Muscle of leg (tissue), 11 donors: ENCODE measurements around the gene ATRNL1. TPM values are rescaled to one million over a fixed set of nuclear protein-coding genes. Genes with fewer than 3 reads are reported as not detected.

Experiments
- DNase-seq: peaks from one replicate; pipeline ENCODE4 v3.0.0; 2013
- H3K27ac ChIP-seq: one replicate; pipeline ENCODE4 v1.5.1; 2013; ENCODE audit warnings: mild to moderate bottlenecking, low read length, control low read depth
- H3K27me3 ChIP-seq: one replicate; pipeline ENCODE4 v1.6.1; 2013; ENCODE audit warnings: low read length; ENCODE audit not compliant: control insufficient read depth, insufficient read depth
- H3K36me3 ChIP-seq: one replicate; pipeline ENCODE4 v1.6.1; 2013; ENCODE audit warnings: low read length; ENCODE audit not compliant: control insufficient read depth, insufficient read depth
- H3K4me1 ChIP-seq: one replicate; pipeline ENCODE4 v1.6.1; 2013; ENCODE audit warnings: low read length; ENCODE audit not compliant: control insufficient read depth, insufficient read depth
- H3K4me3 ChIP-seq: one replicate; pipeline ENCODE4 v1.5.1; 2013; ENCODE audit warnings: low read length, control low read depth
- H3K9me3 ChIP-seq: replicated peaks from 2 replicates; pipeline ENCODE4 v1.6.1; 2013; ENCODE audit warnings: low read depth, low read length; ENCODE audit not compliant: control insufficient read depth
- WGBS: methylation state at CpG from one replicate; pipeline ENCODE4 v1.1.5; 2013; ENCODE audit warnings: missing lambda C conversion rate; ENCODE audit not compliant: insufficient coverage; 5-methylcytosine and 5-hydroxymethylcytosine counted together
- polyA plus RNA-seq, 8 donors: library from polyadenylated mRNA; unstranded; fragments of 120-200 nt; gene quantifications; one replicate each; pipeline versions ENCODE4 v1.2.1 to v1.2.3, GENCODE V29; 2013; ENCODE audit warnings: inconsistent platforms in 1 of 8, low replicate concordance in 1 of 8; ENCODE audit not compliant: insufficient read length in 8 of 8, insufficient read depth in 1 of 8
- total RNA-seq: library from RNA; stranded (reverse); fragments of 120-200 nt; gene quantifications from one replicate; pipeline ENCODE4 v1.2.4, GENCODE V29; 2013

Gene ATRNL1
- total and polyA plus RNA-seq, 9 donors, result 0.42 to 7.1 (median 0.92) TPM

DNA sequence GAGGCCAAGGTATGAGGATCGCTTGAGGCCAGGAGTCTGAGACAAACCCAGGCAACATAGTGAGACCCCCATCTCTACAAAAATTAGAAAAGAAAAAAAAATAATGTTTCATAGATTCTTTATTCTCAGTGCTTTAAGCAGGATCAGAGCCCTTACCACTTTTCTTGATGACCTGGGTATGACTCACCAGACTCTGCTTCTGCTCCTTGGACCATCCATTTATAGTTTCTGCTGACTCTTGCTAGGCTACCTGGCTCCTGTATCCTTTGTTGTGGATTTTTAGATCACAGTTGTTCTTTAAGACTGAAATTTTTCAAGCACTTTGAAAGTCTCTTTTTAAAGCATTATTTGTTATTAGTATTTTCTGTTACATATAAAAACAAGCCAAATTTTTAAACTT lies 768.7 kb downstream of the ATRNL1 start:
- no peaks in the 10 kb centered on the region for H3K9me3 ChIP-seq
- no peaks in the 10 kb centered on the region for H3K27me3 ChIP-seq
- no peak overlapping the region for H3K27ac ChIP-seq
- H3K4me3 ChIP-seq, result no peak overlapping the region
- H3K4me1 ChIP-seq, result no peaks in the 10 kb centered on the region
- H3K36me3 ChIP-seq, result no peaks in the 10 kb centered on the region
- no CpG with 5 or more reads among the region's 1 CpG for WGBS
- no peak for DNase-seq

DNA sequence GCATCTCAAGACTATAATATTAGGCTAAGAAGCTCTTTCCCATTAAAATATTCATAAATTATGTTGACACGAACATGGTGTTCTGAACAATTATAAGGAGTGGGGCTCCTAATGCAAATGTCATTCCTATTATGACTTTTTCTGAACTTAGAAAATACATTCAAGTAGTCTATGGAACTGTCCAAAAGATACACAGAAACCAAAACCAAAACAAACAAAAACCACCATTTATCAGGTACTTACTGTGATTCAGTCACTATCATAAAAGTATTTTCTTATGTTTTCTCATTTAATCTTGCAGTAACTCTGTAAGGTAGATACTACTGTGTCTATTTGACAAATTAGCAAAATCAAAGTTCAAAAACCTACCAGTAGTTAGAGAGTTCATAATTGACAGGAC lies 773.0 kb downstream of the ATRNL1 start:
- no CpG with 5 or more reads among the region's 1 CpG for WGBS
- Histone ChIP-seq H3K4me1 (no peaks in the 10 kb centered on the region), H3K27me3 (no peaks in the 10 kb centered on the region), H3K36me3 (no peaks in the 10 kb centered on the region), H3K4me3 (no peak overlapping the region), H3K9me3 (no peaks in the 10 kb centered on the region), H3K27ac (no peak overlapping the region)
- no peak for DNase-seq

DNA sequence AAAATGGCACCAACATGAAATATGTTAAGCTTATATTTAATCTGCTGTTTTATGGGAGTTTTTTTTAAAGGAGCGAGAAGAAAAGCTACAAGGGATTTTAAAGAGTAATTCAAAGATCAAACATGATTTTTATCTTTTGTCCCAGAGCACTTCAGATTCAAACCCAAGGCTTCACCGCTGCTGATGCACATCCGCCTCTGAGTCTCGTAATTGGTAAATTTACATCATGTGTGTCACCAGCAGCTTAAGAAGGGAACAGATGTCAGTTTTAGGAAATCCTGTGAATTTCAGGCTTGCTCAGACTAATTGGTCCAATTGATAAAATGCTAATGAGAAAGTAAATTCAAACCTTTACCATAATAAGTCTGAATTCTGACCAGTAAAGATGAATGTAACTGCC lies 773.5 kb downstream of the ATRNL1 start:
- DNase-seq, result no peak
- no peaks in the 10 kb centered on the region for H3K27me3 ChIP-seq
- H3K9me3 ChIP-seq, result no peaks in the 10 kb centered on the region
- no peaks in the 10 kb centered on the region for H3K36me3 ChIP-seq
- WGBS, result 80% methylated on average over 3 of the region's 4 CpGs
- no peak overlapping the region for H3K27ac ChIP-seq
- no peak overlapping the region for H3K4me3 ChIP-seq
- no peaks in the 10 kb centered on the region for H3K4me1 ChIP-seq

DNA sequence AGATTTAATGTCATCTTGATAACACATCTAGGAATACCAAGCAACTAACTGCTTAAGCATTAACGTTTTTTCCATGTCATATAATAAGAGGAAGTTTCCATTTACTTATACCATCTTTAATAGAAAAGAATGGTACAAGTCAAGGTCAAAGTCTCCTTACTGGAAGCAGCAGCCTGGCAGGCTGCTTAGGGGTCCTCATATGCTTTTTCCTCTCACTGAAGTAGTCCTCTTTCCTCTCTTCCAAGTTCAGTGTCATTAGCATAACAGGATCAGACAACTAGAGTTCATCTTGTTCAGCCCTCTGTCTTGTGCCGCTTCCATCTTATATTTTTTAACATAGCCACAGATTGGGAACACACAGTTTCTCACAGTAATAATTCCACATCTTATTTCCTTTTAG lies 774.1 kb downstream of the ATRNL1 start:
- H3K4me1 ChIP-seq, result no peaks in the 10 kb centered on the region
- WGBS, result no CpG with 5 or more reads among the region's 2 CpGs
- H3K27me3 ChIP-seq, result no peaks in the 10 kb centered on the region
- H3K27ac ChIP-seq, result no peak overlapping the region
- H3K36me3 ChIP-seq, result no peaks in the 10 kb centered on the region
- no peak for DNase-seq
- no peak overlapping the region for H3K4me3 ChIP-seq
- H3K9me3 ChIP-seq, result no peaks in the 10 kb centered on the region

DNA sequence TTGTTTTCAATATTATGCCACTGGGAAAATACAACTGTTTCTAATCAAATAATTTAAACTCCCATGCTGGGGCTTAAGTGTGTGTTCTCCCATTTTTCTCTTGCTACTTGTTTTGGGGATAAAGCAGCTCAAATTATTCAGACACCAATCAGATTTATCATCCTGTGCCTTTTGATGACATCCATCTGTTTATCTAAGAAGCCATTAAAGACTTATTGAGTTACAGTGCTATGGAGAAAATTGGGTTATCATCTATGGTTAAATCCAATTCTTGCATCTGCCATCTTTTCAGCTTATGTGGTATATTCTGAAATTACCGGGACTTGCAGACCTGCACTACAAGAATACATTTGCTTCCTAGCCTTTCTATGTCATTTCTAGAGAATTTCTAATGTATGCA lies 778.7 kb downstream of the ATRNL1 start:
- Histone ChIP-seq H3K4me1 (no peaks in the 10 kb centered on the region), H3K4me3 (no peak overlapping the region), H3K27me3 (no peaks in the 10 kb centered on the region), H3K27ac (no peak overlapping the region), H3K9me3 (no peaks in the 10 kb centered on the region), H3K36me3 (no peaks in the 10 kb centered on the region)
- no CpG with 5 or more reads among the region's 1 CpG for WGBS
- no peak for DNase-seq

DNA sequence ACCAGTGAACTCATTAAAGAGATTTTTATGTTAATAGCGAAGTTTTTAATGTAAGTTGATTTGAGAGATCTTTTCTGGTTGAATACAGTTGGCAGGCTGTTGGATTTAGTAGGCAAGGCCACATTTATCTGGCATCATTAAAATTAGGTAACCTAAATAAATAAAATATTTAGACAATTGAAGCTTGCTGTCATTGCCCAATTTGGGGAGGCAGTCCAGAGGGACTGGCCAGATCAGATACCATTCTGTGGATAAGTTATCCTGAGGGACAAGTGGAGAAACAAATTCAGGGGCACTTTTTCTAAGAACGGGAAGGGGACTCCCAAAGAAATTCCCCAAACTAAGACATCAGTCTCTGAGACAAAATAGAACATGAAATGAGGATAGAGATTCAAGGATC lies 782.0 kb downstream of the ATRNL1 start:
- peaks cover 4% of the 10 kb centered on the region for H3K4me1 ChIP-seq
- WGBS, result no CpG with 5 or more reads among the region's 2 CpGs
- H3K27ac ChIP-seq, result no peak overlapping the region
- H3K4me3 ChIP-seq, result no peak overlapping the region
- no peaks in the 10 kb centered on the region for H3K36me3 ChIP-seq
- H3K27me3 ChIP-seq, result no peaks in the 10 kb centered on the region
- no peaks in the 10 kb centered on the region for H3K9me3 ChIP-seq
- DNase-seq, result no peak

DNA sequence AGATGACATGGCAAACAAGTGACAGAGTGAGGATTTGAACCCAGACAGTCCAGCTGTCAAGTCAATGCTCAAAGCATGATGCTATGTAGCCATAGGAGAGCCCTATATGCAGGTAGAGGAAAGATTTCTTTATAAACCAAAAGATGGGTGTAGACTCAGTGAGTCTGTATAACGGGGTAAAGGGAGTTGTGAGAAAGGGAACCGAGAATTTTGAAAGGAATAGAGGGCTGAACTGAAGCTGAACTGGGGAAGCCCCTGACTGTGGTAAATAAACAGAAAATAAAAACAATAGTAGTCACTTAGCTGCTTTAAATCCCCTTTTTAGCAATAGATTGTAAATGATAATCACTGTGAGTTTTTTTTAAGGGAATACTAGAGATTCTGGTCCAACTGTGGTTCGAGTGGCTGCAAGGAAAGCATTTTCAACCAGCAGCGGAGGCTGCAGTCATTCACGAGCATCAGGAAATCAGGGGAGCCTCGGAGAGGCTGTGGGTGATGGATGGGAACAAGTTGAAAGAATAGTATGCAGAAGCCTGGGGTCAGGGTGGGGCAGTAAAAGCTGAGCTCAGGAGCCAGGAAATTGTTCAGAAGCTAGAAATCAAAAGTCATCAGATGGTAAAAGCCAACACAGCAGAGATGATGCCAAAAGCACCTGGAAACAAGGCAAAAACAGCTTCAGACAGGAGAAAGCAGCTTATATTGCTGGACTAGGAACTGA lies 786.4 kb downstream of the ATRNL1 start:
- H3K36me3 ChIP-seq, result no peaks in the 10 kb centered on the region
- H3K4me1 ChIP-seq, result peaks cover 4% of the 10 kb centered on the region
- H3K9me3 ChIP-seq, result no peaks in the 10 kb centered on the region
- DNase-seq, result peak; percentile 44
- no peaks in the 10 kb centered on the region for H3K27me3 ChIP-seq
- no peak overlapping the region for H3K27ac ChIP-seq
- WGBS, result 21% methylated on average over 5 of the region's 6 CpGs
- no peak overlapping the region for H3K4me3 ChIP-seq

DNA sequence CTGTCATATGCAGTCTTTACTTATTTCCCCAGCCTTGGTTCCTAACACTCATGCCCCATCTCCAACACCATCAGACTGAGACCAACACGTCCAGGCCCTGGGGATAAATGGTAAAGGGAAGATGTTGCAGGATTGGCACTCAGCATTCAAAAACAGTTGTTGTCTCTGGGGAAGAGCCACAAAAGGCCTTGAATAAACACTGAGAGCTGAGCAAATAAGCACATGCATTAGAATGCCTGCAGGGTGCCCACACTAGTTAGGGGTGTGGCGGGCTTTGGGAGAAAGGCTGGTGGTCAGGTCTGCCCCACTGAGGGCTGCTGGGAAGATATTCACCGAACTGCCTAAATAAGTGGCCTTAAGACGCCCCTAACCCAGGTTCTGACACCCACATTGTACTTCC lies 788.9 kb downstream of the ATRNL1 start:
- Histone ChIP-seq H3K4me1 (peaks cover 4% of the 10 kb centered on the region), H3K9me3 (no peaks in the 10 kb centered on the region), H3K4me3 (no peak overlapping the region), H3K27ac (no peak overlapping the region), H3K27me3 (no peaks in the 10 kb centered on the region), H3K36me3 (no peaks in the 10 kb centered on the region)
- WGBS, result 67% methylated on average over 2 of the region's 4 CpGs
- no peak for DNase-seq

DNA sequence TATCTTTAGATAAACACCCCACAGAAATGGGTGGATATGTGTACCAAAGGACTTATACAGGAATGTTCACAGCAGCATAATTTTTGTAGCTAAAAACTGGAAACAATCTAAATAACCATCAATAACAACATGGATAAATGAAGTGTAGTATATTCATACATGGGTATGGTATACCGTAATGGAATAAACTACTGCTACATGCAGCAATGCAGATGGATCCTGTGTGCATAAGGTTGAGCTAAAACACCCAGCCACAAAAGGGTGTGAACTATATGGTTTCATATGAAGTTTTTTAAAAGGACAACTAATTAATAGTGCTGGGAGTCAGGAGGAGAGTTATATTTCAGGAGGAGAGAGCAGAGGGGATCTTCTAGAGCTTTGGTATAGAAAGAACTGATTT lies 790.2 kb downstream of the ATRNL1 start:
- no peaks in the 10 kb centered on the region for H3K9me3 ChIP-seq
- no peak overlapping the region for H3K27ac ChIP-seq
- H3K36me3 ChIP-seq, result no peaks in the 10 kb centered on the region
- no CpG with 5 or more reads among the region's 1 CpG for WGBS
- H3K4me3 ChIP-seq, result no peak overlapping the region
- H3K4me1 ChIP-seq, result peaks cover 4% of the 10 kb centered on the region
- no peak for DNase-seq
- H3K27me3 ChIP-seq, result no peaks in the 10 kb centered on the region

DNA sequence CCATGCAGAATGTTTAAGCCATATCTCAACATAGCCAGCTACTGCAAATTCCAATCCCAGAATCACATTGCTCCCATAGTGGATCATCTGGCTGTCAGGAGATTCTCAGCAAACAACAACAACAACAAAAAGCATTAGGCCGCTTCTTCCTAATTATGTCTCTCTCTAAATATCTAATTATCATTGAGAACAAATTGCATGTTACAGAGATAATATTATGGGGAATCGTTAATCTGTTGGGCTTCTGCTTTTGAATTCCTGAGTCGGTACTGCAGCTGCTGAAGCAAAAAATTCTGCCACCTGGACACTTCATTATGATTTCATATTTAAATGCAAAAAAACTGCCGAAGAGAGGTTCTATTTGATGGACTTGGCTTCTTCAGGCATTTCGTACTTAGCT lies 791.2 kb downstream of the ATRNL1 start:
- H3K27ac ChIP-seq, result no peak overlapping the region
- DNase-seq, result no peak
- H3K4me3 ChIP-seq, result no peak overlapping the region
- no peaks in the 10 kb centered on the region for H3K9me3 ChIP-seq
- no CpG with 5 or more reads among the region's 5 CpGs for WGBS
- no peaks in the 10 kb centered on the region for H3K36me3 ChIP-seq
- no peaks in the 10 kb centered on the region for H3K27me3 ChIP-seq
- H3K4me1 ChIP-seq, result peaks cover 4% of the 10 kb centered on the region

DNA sequence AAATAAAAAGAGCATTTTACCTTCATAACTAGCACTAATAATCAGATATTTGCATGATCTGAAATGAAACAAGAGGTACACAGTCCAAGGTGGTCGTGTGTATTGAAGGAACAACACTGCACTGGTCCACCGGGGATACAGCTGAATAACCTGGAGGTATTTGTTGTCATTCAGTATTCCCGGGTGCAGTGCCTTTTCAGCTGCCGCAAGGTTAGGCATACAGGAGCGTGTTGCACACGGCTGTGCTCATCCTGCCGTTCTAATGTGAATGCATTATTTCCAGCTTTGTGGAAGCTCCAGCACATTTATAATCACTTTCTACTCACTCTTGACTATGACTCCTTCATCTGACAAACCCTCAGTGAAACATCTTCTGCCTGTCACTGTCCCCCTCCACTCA lies 802.0 kb downstream of the ATRNL1 start:
- no peaks in the 10 kb centered on the region for H3K36me3 ChIP-seq
- no peak overlapping the region for H3K4me3 ChIP-seq
- no peak overlapping the region for H3K27ac ChIP-seq
- no peak for DNase-seq
- H3K4me1 ChIP-seq, result no peaks in the 10 kb centered on the region
- WGBS, result 84% methylated on average over 7 of the region's 7 CpGs
- no peaks in the 10 kb centered on the region for H3K27me3 ChIP-seq
- no peaks in the 10 kb centered on the region for H3K9me3 ChIP-seq
